ENCODE data around the gene SREBF2.

SREBF2 gene

GRCh38 chr22:41934284-41935014 lies 101.5 kb downstream of the SREBF2 start:
- FAIRE-seq (peak; percentile 53), DNase-seq (ENCODE audit: insufficient read length) (no peak)
- TF ChIP-seq POLR2AphosphoS5 (IDR thresholded peaks at IDR 0.05; ENCODE audit: low read depth, low read length) (no peak; the same call in 1 of the 2 replicates), POLR2A (IDR thresholded peaks at IDR 0.05; ENCODE audit: low read depth, low read length) (peak; percentile 18; the same call in 1 of the 2 replicates), TAF1 (IDR thresholded peaks at IDR 0.05; ENCODE audit: borderline replicate concordance, low read depth, low read length) (no peak)

GRCh38 chr22:41935015-41935351 lies 102.1 kb downstream of the SREBF2 start:
- peak; percentile 87 for FAIRE-seq
- DNase-seq (ENCODE audit: insufficient read length) = no peak
- TF ChIP-seq TAF1 (IDR thresholded peaks at IDR 0.05; ENCODE audit: borderline replicate concordance, low read depth, low read length) (no peak), POLR2AphosphoS5 (IDR thresholded peaks at IDR 0.05; ENCODE audit: low read depth, low read length) (no peak), POLR2A (IDR thresholded peaks at IDR 0.05; ENCODE audit: low read depth, low read length) (no peak)

GRCh38 chr22:41935509-41935908 lies 102.6 kb downstream of the SREBF2 start:
- DNase-seq (ENCODE audit: insufficient read length) (no peak), FAIRE-seq (peak; percentile 54)
- TF ChIP-seq POLR2AphosphoS5 (IDR thresholded peaks at IDR 0.05; ENCODE audit: low read depth, low read length) (no peak), TAF1 (IDR thresholded peaks at IDR 0.05; ENCODE audit: borderline replicate concordance, low read depth, low read length) (no peak), POLR2A (IDR thresholded peaks at IDR 0.05; ENCODE audit: low read depth, low read length) (peak; percentile 58; the same call in 1 of the 2 replicates)

- FAIRE-seq (no peak), DNase-seq (ENCODE audit: insufficient read length) (no peak)
- TF ChIP-seq POLR2A (IDR thresholded peaks at IDR 0.05; ENCODE audit: low read depth, low read length) (no peak), TAF1 (IDR thresholded peaks at IDR 0.05; ENCODE audit: borderline replicate concordance, low read depth, low read length) (no peak), POLR2AphosphoS5 (IDR thresholded peaks at IDR 0.05; ENCODE audit: low read depth, low read length) (no peak)
Observed at GRCh38 chr22:41936894-41937169, 103.9 kb downstream of the SREBF2 start.

DNA sequence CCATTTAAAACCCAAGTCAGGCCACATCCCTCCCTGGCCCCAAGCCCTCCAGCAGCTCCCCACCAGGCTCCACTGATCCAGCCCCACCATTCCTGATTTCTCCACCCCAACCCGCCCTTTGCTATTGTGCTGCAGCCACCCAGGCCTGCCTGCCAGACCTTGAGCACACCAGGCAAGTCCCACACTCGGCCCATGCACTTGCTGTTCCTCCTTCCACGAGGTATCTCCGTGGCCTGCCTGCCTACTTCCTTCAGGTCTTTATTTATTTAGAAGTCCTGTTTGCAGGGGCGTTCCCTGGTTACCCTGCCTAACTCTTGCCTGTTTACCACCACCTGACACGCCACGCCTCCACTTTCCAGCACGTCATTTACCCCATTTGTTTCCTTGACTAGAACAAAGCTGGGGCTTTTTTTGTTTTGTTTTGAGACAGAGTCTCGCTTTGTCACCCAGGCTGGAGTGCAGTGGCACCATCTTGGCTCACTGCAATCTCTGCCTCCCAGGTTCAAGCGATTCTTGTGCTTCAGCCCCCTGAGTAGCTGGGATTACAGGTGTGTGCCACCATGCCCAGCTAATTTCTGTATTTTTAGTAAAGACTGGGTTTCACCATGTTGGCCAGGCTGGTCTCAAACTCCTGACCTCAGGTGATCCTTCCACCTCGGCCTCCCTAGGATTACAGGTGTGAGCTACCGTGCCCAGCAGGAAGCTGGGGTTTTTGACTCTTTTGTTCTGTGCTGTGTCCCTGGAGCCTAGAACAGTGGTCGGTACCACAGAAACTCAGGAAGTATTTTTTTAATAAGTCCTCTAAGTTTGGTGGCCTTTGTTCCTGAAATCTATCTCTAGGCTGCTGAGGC lies 107.3 kb downstream of the SREBF2 start:
- TF ChIP-seq POLR2A (IDR thresholded peaks at IDR 0.05; ENCODE audit: low read depth, low read length) (peak; percentile 95), TAF1 (IDR thresholded peaks at IDR 0.05; ENCODE audit: borderline replicate concordance, low read depth, low read length) (peak; percentile 64; the same call in 1 of the 2 replicates), POLR2AphosphoS5 (IDR thresholded peaks at IDR 0.05; ENCODE audit: low read depth, low read length) (peak; percentile 95)
- FAIRE-seq (peak; percentile 97), DNase-seq (ENCODE audit: insufficient read length) (peak; percentile 73)

- 0 out of 2 replicates have a peak, but pooled peaks have one; percentile 31 for TF ChIP-seq POLR2A (IDR thresholded peaks at IDR 0.05; ENCODE audit: low read depth, low read length)
- TF ChIP-seq POLR2AphosphoS5 (IDR thresholded peaks at IDR 0.05; ENCODE audit: low read depth, low read length) = peak; percentile 17; the same call in 1 of the 2 replicates
- TF ChIP-seq TAF1 (IDR thresholded peaks at IDR 0.05; ENCODE audit: borderline replicate concordance, low read depth, low read length) = no peak
- peak; percentile 62 for DNase-seq (ENCODE audit: insufficient read length)
- FAIRE-seq = peak; percentile 99
Observed at GRCh38 chr22:41940832-41941765, 108.2 kb downstream of the SREBF2 start.

GRCh38 chr22:41943661-41944209 lies 110.8 kb downstream of the SREBF2 start:
- FAIRE-seq (no peak), DNase-seq (ENCODE audit: insufficient read length) (no peak)
- TF ChIP-seq POLR2AphosphoS5 (IDR thresholded peaks at IDR 0.05; ENCODE audit: low read depth, low read length) = no peak
- no peak for TF ChIP-seq POLR2A (IDR thresholded peaks at IDR 0.05; ENCODE audit: low read depth, low read length)
- TF ChIP-seq TAF1 (IDR thresholded peaks at IDR 0.05; ENCODE audit: borderline replicate concordance, low read depth, low read length) = no peak

DNA sequence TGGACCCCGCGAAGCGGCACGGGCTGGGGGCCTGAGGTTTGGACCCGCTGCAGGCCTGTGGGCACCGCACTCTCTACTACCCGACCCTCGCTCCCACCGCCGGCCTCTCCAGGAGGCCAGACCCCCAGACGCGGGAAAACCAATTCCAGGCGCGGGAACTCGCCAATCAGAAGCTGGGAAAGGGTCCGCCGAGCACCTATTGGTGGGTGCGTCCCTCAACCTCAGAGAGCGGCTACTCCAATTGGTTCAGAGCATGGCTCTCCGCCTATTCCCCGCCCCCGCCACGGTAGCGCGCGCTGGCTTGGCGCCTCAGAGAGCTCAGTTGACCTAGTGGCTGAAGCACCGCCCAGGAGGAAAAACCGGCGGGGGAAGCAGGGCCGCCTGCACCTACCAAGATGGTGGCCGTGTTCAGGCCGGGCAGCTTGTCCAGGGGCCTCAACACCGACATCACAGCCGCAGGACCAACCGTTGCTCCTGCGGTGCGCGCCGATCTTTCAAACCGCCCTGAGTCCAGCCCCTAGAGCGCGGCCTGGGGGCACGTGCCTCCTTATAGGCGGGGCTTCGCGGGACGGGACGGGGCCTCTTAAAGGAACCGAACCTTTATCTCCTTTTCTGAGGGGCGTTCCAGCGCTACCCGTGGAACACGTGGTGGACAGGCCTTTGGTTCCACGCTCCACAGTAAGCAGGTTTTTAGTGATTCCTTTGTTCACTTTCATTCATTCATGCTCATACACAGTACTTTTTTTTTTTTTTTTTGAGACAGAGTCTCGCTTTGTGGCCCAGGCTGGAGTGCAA lies 113.9 kb downstream of the SREBF2 start, which contains the start of gene CENPM:
TSS of gene CENPM (minus strand) at position 524 of the 795 bp plus-strand sequence. CDS start at position 448, 76 bp downstream.
- DNase-seq (ENCODE audit: insufficient read length) (peak; percentile 79), FAIRE-seq (peak; percentile 99)
- TF ChIP-seq TAF1 (IDR thresholded peaks at IDR 0.05; ENCODE audit: borderline replicate concordance, low read depth, low read length) = peak; percentile 15; the same call in 1 of the 2 replicates
- peak; percentile 70 for TF ChIP-seq POLR2AphosphoS5 (IDR thresholded peaks at IDR 0.05; ENCODE audit: low read depth, low read length)
- TF ChIP-seq POLR2A (IDR thresholded peaks at IDR 0.05; ENCODE audit: low read depth, low read length) = peak; percentile 59

DNA sequence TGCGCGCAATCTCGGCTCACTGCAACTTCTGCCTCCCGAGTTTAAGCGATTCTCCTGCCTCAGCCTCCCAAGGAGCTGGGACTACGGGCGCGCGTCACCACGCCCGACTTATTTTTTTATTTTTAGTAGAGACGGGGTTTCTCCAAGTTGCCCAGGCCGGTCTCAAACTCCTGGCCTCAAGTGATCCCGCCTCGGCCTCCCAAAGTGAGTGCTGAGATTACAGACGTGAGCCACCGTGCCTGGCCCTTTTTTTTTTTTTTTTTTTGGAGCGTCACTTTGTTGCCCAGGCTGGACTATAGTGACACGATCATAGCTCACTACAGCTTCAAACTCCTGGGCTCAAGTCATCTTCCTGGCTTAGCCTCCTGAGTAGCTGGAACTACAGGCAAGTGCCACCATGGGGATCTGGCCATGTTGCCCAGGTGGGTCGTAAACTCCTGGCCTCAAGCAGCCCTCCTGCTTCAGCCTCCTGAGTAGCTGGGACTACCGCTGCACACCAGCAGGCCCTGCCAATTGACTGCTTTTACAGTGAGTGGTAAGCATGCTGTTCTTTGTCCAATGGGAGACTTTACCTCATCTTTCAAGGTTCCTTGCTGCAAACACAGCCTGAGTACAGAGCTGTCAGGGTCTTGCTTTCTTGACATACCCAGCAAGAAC lies 114.6 kb downstream of the SREBF2 start:
- TF ChIP-seq TAF1 (IDR thresholded peaks at IDR 0.05; ENCODE audit: borderline replicate concordance, low read depth, low read length) (no peak), POLR2A (IDR thresholded peaks at IDR 0.05; ENCODE audit: low read depth, low read length) (no peak), POLR2AphosphoS5 (IDR thresholded peaks at IDR 0.05; ENCODE audit: low read depth, low read length) (no peak)
- FAIRE-seq = peak; percentile 70
- DNase-seq (ENCODE audit: insufficient read length) = no peak

All from GM12892 (cell line).